AG08396 (cell line): ENCODE measurements around the gene NVL.

Experiments used
- DNase-seq: peaks from one replicate; pipeline ENCODE4 v3.0.0; 2012; ENCODE audit warnings: low spot score, mixed read lengths

NVL gene

DNA sequence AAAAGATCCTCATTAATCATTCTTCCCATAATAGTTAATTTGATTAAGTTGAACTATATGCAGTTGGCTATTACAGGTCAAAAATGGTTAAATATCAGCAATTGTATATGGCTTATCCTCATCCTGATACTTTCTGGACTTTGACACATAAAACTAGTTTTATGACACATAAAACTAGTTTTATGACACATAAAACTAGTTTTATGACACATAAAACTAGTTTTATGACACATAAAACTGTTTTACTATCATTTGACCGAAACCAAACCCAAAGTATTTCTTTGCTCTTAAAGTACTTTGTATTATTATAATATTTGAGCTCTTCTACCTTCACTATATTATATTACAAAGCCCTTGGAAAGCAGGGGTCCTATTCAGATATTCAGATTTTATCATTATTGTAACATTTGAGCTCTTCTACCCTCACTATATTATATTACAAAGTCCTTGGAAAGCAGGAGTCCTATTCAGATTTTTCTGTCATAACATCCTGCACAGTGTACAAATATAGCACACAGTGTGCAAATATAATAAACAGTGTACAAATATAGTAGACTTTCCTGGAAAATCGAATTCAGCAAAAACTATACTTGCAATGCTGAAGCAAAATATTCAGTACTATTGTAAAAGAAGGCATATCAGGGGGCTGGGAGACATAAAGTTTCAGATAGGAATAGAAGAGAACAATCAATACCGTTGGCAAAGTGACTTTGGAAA, 53.0 kb downstream of the NVL start:
- DNase-seq, result no peak

GRCh38 chr1:224274970-224275626, 54.9 kb downstream of the NVL start:
- no peak for DNase-seq

- DNase-seq, result no peak
Observed at GRCh38 chr1:224273641-224274040, 56.3 kb downstream of the NVL start.

DNA sequence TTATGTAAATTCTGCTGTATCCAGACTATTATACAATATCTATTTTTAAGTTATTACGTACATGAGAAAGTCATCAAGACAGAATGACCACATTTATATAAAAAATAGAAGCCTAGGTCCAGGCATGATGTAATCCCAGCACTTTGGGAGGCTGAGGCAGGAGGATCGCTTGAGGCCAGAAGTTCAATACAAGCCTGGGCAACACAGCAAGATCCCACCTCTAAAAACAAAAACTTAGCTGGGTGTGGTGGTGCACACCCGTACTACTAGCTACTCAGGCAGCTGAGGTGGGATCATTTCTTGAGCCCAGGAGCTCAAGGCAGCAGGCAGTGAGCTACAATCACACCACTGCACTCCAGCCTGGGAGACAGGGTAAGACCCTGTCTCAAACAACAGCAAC, 58.9 kb downstream of the NVL start:
- DNase-seq, result no peak

- DNase-seq, result no peak
Observed at GRCh38 chr1:224267925-224268324, 62.0 kb downstream of the NVL start.

GRCh38 chr1:224266915-224267856, 62.8 kb downstream of the NVL start:
- DNase-seq, result no peak

- DNase-seq, result no peak
Observed at GRCh38 chr1:224266105-224266914, 63.7 kb downstream of the NVL start.

DNA sequence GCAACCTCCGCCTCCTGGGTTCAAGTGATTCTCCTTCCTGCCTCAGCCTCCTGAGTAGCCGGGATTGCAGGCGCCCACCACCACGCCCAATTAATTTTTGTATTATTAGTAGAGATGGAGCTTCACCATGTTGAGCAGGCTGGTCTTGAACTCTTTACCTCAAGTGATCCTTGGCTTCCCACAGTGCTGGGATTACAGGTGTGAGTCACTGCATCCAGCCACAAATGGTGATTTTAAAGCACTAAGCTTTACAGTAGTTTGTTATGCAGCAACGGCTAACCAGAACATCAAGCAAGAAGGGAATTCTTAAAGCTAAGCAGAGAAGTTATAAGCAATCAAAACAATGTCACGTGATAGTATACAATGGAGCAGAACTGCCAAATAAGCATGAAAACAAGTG, 65.7 kb downstream of the NVL start:
- DNase-seq, result no peak

DNA sequence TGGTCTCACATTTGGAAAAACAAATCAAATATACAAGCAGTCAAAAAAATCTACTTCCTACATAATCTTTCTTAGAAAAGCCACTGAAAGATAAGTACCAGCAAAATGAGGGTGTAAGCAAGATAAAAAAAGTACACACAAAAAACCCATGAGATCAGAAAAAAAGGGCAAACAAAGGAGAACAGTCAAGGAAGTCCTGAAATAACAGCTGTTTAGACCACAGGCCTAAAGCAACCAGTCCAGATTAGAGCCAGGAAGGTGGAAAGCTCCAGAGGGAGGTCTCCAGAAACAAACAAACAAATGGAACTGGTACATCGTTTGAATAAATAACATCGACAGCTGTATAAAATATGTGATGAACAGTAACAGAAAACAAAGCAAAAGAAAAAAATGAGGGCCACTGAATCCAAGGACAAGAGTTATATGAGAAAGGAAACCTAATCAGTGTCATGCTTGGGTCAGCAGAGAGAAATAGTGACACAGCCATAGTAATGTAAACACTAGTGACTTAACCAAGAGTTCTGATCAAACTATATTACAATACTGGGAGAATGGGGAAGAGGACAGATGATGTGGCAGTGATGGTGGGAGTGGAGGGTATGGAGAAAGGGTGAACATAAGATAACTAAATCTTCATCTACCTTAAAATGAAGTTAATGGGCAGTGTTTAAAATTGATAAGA, 67.5 kb downstream of the NVL start:
- no peak for DNase-seq

- DNase-seq, result no peak
Observed at GRCh38 chr1:224259986-224260385, 70.0 kb downstream of the NVL start.

- no peak for DNase-seq
Observed at GRCh38 chr1:224258351-224258750, 71.6 kb downstream of the NVL start.

DNA sequence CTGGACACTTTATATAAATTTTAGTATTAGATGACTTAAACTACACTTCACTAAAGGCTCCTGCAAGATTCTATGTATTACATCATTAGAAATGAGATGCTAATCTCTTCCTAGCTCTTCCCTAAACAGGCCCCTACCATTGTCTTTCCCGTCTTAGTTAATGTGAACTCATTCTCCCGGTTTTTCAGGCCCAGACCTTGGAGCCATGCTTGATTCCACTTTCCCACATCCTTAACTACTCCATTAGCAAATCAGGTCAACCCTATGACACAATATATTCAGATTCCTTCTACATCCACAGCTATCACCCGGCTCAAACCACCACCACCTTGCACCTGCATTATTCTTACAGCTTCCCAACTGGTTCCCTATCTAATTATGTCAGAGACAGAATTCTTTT, 73.3 kb downstream of the NVL start:
- DNase-seq, result no peak

GRCh38 chr1:224253721-224254120, 76.3 kb downstream of the NVL start:
- no peak for DNase-seq

DNA sequence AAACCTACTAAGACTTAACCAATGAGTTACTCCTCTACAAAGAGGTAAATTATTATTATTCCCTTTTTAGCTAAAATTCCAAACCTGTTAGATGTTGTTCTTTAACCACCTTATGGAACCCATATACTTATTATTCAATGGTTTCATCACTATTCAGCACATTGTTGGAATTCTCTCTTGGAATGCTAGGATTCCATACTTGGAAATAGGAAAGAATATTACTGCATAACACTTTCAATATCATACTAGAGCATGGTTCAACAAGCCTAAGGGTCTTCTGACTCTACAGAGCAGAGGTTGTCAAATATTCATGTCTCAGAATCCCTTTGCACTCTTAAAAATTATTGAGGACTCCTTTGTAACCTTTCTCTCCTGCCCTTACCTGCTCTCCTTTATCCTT, 77.5 kb downstream of the NVL start:
- DNase-seq, result no peak

DNA sequence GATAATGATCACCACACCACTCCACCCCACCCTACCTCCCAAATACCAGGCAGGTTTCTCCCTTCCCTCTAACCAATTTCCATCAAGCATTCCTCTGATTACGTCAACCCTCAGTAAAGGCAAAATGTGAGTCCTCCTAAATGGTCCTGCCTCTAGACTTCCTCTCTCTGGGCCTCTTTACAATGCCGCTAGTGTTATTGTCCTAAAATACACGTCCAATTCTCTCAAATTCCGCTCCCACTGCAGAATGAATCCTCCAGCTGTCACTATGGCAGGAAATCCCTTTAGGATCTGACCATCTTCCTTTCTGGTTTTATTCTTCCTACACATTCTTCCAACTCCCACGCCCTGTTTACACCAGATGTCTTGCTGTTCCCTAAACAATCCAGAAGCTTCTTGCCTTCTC, 78.2 kb downstream of the NVL start:
- DNase-seq, result no peak

DNA sequence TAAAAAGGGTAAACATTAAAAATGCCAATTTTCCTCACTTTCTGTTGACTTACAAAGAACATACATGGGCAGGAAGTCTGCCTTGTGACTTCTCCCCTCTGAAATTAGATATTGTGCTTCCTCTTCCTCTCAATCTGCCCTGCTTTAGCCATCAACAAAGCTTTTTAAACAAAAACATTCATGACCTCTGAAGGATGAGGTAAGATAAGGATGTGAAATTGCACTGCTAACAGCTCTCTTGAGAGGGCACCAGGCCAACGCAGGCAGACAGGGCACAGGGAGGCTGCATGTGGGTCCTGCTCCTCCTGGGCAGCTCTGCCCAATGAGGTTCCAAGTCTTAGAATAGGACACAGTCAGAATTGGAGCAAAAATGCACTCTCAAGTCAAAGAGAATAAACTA, 84.8 kb downstream of the NVL start:
- DNase-seq, result peak; percentile 22

DNA sequence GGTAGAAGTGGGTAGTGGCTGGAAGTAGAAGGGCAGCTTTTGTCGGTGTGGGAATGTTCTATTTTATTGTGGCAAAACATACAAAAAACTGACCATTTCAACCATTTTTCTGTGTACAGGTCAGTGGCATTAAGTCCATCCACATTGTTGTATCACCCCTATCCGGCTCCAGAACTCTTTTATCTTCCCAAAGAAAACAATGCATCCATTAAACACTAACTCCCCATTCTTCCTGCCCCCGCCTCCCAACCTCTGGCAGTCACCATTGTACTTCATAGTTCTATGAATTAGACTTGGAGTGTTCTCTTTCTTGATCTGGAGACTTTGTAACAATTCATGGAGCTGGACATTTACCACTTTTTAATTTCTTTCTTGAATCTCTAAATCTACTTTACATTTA, 91.2 kb downstream of the NVL start:
- no peak for DNase-seq

GRCh38 chr1:224238212-224238611, 91.8 kb downstream of the NVL start:
- DNase-seq, result no peak

DNA sequence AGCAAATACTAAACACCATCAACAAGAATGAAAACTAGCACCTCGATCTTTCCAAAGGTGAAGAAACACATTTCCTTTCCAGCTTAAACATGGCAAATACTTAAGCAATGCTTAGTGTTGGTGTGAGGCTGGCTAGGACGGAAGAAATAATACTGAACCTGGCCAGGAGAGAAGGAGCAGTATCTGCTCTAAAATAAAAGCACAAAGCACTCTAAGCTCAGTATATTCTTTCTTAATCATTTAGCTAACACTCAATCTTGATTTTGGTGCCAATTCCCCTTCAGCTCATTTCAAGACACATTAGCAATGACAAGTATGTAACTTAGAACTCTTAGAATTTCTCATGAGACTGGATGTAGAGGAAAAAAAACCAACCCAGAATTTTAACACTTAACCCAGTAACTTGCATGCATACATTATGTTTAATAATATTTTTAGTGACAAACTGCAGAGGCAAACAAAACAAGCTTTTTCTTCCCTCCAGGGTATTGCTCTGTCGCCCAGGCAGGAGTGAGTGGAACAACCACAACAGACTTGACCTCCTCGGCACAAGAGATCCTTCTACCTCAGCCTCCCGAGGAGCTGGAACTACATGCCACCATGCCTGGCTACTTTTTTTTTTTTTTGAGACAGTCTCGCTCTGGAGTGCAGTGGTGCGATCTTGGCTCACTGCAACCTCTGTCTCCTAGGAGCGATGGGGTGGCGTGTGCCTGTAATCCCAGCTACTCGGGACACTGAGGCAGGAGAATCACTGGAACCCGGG, 92.7 kb downstream of the NVL start:
- DNase-seq, result no peak

DNA sequence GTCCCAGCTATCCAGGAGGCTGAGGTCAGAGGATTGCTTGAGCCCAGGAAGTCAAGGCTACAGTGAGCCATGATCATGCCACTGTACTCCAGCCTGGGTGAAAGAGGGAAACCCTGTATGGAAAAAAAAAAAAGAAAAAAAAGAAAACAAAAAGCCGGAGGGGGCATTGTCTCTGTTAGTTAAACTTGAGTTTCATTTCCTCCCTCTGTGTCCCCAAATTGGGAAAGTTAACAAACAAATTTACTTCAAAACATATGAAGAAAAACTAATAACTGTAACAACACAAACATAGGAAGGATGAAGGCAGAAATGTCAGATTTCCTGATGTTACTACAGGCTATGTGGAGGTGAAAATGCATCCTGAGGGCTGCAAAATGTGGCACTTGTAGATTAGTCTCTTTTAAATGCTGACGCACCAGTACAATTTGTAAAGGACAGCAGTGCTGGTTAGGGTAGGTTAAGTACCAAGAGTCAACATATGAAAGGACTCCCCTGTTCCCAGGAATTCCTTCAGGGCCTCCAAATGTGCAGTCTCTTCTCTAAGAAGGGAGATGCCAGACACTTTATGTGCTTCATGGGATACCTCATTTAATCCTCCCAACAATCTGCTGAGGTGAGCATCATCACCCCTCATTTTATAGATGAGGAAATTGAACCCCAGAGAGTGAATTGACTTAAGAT, 94.0 kb downstream of the NVL start:
- DNase-seq, result no peak
